Stomach (tissue), 4 donors: ENCODE data around the gene CNKSR1.

Source experiments
- CTCF ChIP-seq, 7 experiments: fragments of 450-650 bp in 4 of 7; fragments of 200-600 bp in 3 of 7; sonication (generic) in 3 of 7; IDR thresholded peaks; one replicate each; pipeline ENCODE4 v1.5.1; 2016 to 2019; ENCODE audit warnings: antibody characterized with exemption in 7 of 7, control low read depth in 2 of 7, mild to moderate bottlenecking in 1 of 7
- EP300 ChIP-seq: sonication (generic); formaldehyde crosslinking; IDR thresholded peaks from one replicate; pipeline ENCODE4 v1.6.1; 2017; ENCODE audit warnings: antibody characterized with exemption

GRCh38 chr1:26212726-26213125 lies 35.4 kb downstream of the CNKSR1 start:
- TF ChIP-seq CTCF (IDR thresholded peaks at IDR 0.05) (no peak), EP300 (no peak)
